Smooth muscle cell (in vitro differentiated cells): ENCODE measurements around the gene PSMD1. TPM values are rescaled to one million over a fixed set of nuclear protein-coding genes. Genes with fewer than 3 reads are reported as not detected.

Experiments used
- DNase-seq: peaks from one replicate; lab custom pipeline; 2025; ENCODE audit not compliant: unreplicated experiment; lab: John Stamatoyannopoulos, UW
- H2AFZ ChIP-seq: fragments of 200-600 bp; sonication (generic); 2 replicates; pipeline ENCODE4 v1.6.0; 2016; ENCODE audit warnings: antibody characterized with exemption, low read depth, mild to moderate bottlenecking
- H3F3A ChIP-seq: fragments of 200-600 bp; sonication (generic); 2 replicates; pipeline ENCODE4 v1.6.0; 2017; ENCODE audit warnings: antibody characterized with exemption, low read depth
- H3K27ac ChIP-seq: fragments of 200-600 bp; sonication (generic); 2 replicates; pipeline ENCODE4 v1.5.1; 2016; ENCODE audit warnings: low read depth, mild to moderate bottlenecking
- H3K27me3 ChIP-seq: fragments of 200-600 bp; sonication (generic); 2 replicates; pipeline ENCODE4 v1.6.1; 2016; ENCODE audit warnings: low read depth, mild to moderate bottlenecking
- H3K36me3 ChIP-seq: fragments of 200-600 bp; sonication (generic); 2 replicates; pipeline ENCODE4 v1.5.1; 2016; ENCODE audit warnings: low read depth
- H3K4me1 ChIP-seq: fragments of 200-600 bp; sonication (generic); 2 replicates; pipeline ENCODE4 v1.5.1; 2016; ENCODE audit warnings: low read depth
- H3K4me2 ChIP-seq: fragments of 200-600 bp; sonication (generic); 2 replicates; pipeline ENCODE4 v1.6.0; 2016; ENCODE audit warnings: mild to moderate bottlenecking
- H3K4me3 ChIP-seq: fragments of 200-600 bp; sonication (generic); 2 replicates; pipeline ENCODE4 v1.5.1; 2016; ENCODE audit warnings: mild to moderate bottlenecking
- H3K79me2 ChIP-seq: fragments of 200-600 bp; sonication (generic); 2 replicates; pipeline ENCODE4 v1.6.0; 2016; ENCODE audit warnings: low read depth, mild to moderate bottlenecking
- H3K9ac ChIP-seq: fragments of 200-600 bp; sonication (generic); 2 replicates; pipeline ENCODE4 v1.6.0; 2016; ENCODE audit warnings: low read depth
- H3K9me3 ChIP-seq: fragments of 200-600 bp; sonication (generic); replicated peaks from 2 replicates; pipeline ENCODE4 v1.5.1; 2016; ENCODE audit warnings: low read depth
- H4K20me1 ChIP-seq: fragments of 200-600 bp; sonication (generic); 2 replicates; pipeline ENCODE4 v1.6.0; 2016; ENCODE audit warnings: low read depth
- WGBS: methylation state at CpG from one replicate; pipeline ENCODE4 v1.1.7; 2016; ENCODE audit warnings: low lambda C conversion rate; 5-methylcytosine and 5-hydroxymethylcytosine counted together
- polyA plus RNA-seq: library from polyadenylated mRNA; unstranded; fragments of >200 nt; fragmentation: Nextera tagmentation; extraction: Ambion mirVana; gene quantifications from 2 replicates; pipeline ENCODE4 v1.2.1, GENCODE V29; 2016
- total RNA-seq: library from RNA; depleted of rRNA; stranded (reverse); fragments of >200 nt; gene quantifications from 2 replicates; pipeline ENCODE4 v1.2.3, GENCODE V29; 2014
- TF ChIP-seq, protein P1 (sequence below): fragments of 200-600 bp; sonication (generic); IDR thresholded peaks from 2 replicates; pipeline ENCODE4 v1.5.1; 2017; ENCODE audit warnings: borderline replicate concordance, mild to moderate bottlenecking, antibody characterized with exemption; ENCODE audit not compliant: insufficient read depth, poor library complexity, severe bottlenecking

PSMD1 gene
- total and polyA plus RNA-seq, 2 experiments from 2014 or later = 95.7 to 99.7 TPM

DNA sequence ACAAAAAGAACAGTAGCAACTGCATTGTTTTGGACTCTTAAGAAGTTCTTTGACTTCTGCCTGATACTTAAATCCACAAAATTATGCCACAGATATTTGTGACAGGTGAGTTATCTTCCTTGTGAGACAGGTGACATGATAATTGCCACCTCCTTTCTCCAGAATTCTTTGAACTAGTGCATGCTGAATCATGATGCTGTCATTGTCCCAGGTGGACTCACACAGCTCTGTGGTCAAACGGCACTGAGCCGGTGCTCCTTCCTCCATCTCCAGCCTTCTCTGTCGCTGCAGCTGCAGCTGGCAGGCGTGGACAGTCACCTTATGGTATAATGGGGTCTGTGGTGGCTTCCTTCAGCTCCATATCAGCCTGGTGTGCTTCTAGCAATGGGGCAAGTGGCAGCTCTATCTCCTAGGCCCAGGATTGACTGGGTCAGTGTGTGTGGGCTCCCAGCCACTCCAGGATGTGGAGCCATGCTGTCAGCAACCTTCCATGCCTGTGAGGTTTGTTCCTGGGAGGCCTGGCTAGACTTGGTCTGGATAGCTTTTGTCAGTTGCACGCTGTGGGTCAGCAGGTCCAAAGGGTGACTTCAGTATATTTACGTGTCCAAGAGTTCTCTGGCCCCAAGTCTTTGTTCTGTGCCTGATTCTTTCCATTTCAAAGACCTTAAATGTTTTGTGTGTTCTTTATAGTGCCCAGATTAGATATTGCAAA, 157.4 kb downstream of the PSMD1 start:
- DNase-seq = no peak
- Histone ChIP-seq H2AFZ (no peak overlapping the region), H3K4me3 (no peak overlapping the region), H3K79me2 (no peaks in the 10 kb centered on the region), H3K9me3 (no peaks in the 10 kb centered on the region), H4K20me1 (peaks cover 25% of the 10 kb centered on the region), H3K27ac (no peak overlapping the region), H3K4me1 (no peaks in the 10 kb centered on the region), H3K27me3 (no peaks in the 10 kb centered on the region), H3K4me2 (no peak overlapping the region), H3K36me3 (peaks cover 8% of the 10 kb centered on the region), H3K9ac (no peak overlapping the region), H3F3A (no peaks in the 10 kb centered on the region)
- 91% methylated on average over 6 of the region's 6 CpGs for WGBS
- TF ChIP-seq, protein P1, sequence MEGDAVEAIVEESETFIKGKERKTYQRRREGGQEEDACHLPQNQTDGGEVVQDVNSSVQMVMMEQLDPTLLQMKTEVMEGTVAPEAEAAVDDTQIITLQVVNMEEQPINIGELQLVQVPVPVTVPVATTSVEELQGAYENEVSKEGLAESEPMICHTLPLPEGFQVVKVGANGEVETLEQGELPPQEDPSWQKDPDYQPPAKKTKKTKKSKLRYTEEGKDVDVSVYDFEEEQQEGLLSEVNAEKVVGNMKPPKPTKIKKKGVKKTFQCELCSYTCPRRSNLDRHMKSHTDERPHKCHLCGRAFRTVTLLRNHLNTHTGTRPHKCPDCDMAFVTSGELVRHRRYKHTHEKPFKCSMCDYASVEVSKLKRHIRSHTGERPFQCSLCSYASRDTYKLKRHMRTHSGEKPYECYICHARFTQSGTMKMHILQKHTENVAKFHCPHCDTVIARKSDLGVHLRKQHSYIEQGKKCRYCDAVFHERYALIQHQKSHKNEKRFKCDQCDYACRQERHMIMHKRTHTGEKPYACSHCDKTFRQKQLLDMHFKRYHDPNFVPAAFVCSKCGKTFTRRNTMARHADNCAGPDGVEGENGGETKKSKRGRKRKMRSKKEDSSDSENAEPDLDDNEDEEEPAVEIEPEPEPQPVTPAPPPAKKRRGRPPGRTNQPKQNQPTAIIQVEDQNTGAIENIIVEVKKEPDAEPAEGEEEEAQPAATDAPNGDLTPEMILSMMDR = no peak

DNA sequence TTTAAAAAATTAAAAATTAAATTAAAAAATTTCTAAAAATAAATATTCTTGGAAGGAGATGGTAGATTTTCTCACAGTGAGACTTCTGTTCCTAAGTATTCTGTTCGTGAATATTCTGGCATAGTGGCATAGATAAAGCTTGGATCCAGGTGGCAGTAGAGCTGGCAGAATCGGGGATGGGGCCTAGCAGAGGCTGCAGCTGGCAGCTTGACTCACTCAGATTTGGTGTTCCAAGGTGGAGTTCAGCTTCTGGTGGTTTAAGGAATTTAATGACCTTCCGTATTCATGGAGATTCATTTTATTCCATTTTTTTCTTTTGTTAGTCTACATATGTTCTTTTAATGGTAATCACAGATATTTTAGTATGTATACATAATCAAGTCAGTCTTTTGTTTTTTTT, 161.7 kb downstream of the PSMD1 start:
- Histone ChIP-seq H3K4me1 (no peaks in the 10 kb centered on the region), H3K36me3 (peaks cover 16% of the 10 kb centered on the region), H3K9me3 (no peaks in the 10 kb centered on the region), H3K79me2 (no peaks in the 10 kb centered on the region), H2AFZ (no peak overlapping the region), H3K4me3 (no peak overlapping the region), H3K9ac (no peak overlapping the region), H3K4me2 (no peak overlapping the region), H3K27me3 (no peaks in the 10 kb centered on the region), H3K27ac (no peak overlapping the region), H3F3A (no peaks in the 10 kb centered on the region), H4K20me1 (peaks cover 12% of the 10 kb centered on the region)
- 99% methylated on average over 3 of the region's 3 CpGs for WGBS
- no peak for DNase-seq
- TF ChIP-seq, protein P1 = no peak

DNA sequence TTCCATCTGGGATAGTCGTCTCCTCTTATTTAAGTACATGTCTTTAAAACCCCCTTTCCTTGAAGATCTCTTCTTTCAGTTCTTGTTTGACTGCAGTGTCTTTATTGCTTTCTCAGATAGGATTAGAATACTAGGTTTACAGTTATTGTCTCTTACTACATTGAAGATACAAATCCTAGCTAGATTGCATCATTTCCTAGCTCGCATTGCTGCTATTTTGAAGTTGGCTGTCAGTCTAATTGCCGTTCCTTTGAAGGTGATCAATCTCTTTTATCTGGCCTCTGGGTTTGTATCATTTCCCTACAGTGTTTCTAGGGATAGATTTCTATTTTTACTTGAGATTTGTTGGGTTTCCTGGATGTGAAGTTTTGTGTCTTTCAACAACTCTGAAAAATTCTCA, 162.6 kb downstream of the PSMD1 start:
- Histone ChIP-seq H3K27ac (no peak overlapping the region), H3K4me3 (no peak overlapping the region), H3K9me3 (no peaks in the 10 kb centered on the region), H3K36me3 (peaks cover 16% of the 10 kb centered on the region), H3K4me1 (no peaks in the 10 kb centered on the region), H3F3A (no peaks in the 10 kb centered on the region), H2AFZ (no peak overlapping the region), H3K9ac (no peak overlapping the region), H4K20me1 (peaks cover 4% of the 10 kb centered on the region), H3K4me2 (no peak overlapping the region), H3K79me2 (no peaks in the 10 kb centered on the region), H3K27me3 (no peaks in the 10 kb centered on the region)
- TF ChIP-seq, protein P1 = no peak
- 87% methylated on average over 3 of the region's 3 CpGs for WGBS
- no peak for DNase-seq

DNA sequence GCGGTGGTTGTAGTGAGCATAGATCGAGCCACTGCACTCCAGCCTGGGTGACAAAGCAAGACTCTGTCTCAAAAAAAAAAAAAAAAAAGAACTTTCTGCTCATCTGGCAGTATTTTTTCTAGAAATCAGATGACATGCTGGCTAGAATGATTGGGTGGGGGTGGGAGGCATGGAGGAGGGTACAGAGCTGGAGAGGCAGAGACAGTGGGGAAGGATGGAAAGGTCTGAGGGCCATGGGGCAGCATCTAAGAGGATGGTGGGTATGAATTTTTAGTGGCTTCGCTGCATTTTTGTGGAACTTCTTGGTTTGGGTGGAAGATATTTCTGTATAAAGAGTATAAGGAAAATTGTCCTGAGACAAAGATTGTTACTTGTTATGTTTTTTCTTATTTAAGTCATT, 165.1 kb downstream of the PSMD1 start:
- peaks cover 8% of the 10 kb centered on the region for H3K36me3 ChIP-seq
- H3K79me2 ChIP-seq = no peaks in the 10 kb centered on the region
- H3K4me2 ChIP-seq = peak overlapping the region; percentile 38

More for the DNA sequence above, 165.1 kb downstream of the PSMD1 start:
- no peaks in the 10 kb centered on the region for H3K4me1 ChIP-seq
- TF ChIP-seq, protein P1 = no peak
- no peaks in the 10 kb centered on the region for H4K20me1 ChIP-seq
- no peaks in the 10 kb centered on the region for H3K9me3 ChIP-seq
- H3F3A ChIP-seq = no peaks in the 10 kb centered on the region
- no peak overlapping the region for H3K4me3 ChIP-seq
- peak overlapping the region; percentile 68 for H3K9ac ChIP-seq
- DNase-seq = no peak
- 92% methylated on average over 3 of the region's 3 CpGs for WGBS
- H3K27ac ChIP-seq = peak overlapping the region; percentile 92
- H3K27me3 ChIP-seq = no peaks in the 10 kb centered on the region
- no peak overlapping the region for H2AFZ ChIP-seq
